ENCODE results near the gene PAQR9.
"Not testable (repeated sequence)": the region's sequence is repeated elsewhere in the genome, so short reads cannot be mapped to it uniquely, and the experiment has no call there.

GRCh38 chr3:142988221-142988620 lies 24.7 kb upstream of the PAQR9 start:
- TF ChIP-seq CTCF, POLR2A (IDR thresholded peaks at IDR 0.05): not testable (repeated sequence)
